Measurements from ENCODE around the gene KRTAP5-5.
"Not testable (repeated sequence)": the region's sequence is repeated elsewhere in the genome, so short reads cannot be mapped to it uniquely, and the experiment has no call there.

KRTAP5-5 gene

GRCh38 chr11:1629326-1630185 is at the start of gene KRTAP5-5:
TSS of gene KRTAP5-5 (plus strand) at chr11:1629775. CDS start at chr11:1629841, 66 bp downstream.
- no peak for DNase-seq (ENCODE audit: low spot score in 2 of 2)
- Mint-ChIP-seq H3K27ac (ENCODE audit: low read depth) (no peak within 1 kb of the TSS), H3K4me3 (no peak within 1 kb of the TSS), H3K27me3 (peaks cover 34% of the 10 kb centered on the region), H3K9me3 (no peaks in the 10 kb centered on the region), H3K4me1 (peaks cover 9% of the 10 kb centered on the region), H3K36me3 (ENCODE audit: insufficient read depth) (peaks cover 1% of the 10 kb centered on the region)
- no peak for ATAC-seq (replicated peaks; ENCODE audit: extremely low read depth, poor library complexity, severe bottlenecking)

- Mint-ChIP-seq H3K36me3 (ENCODE audit: insufficient read depth) (no peaks in the 10 kb centered on the region), H3K27ac (ENCODE audit: low read depth) (no peak overlapping the region), H3K27me3 (no peaks in the 10 kb centered on the region), H3K9me3 (no peaks in the 10 kb centered on the region), H3K4me3 (no peak overlapping the region), H3K4me1 (peaks cover 7% of the 10 kb centered on the region)
- no peak for DNase-seq (ENCODE audit: low spot score in 2 of 2)
- ATAC-seq (replicated peaks; ENCODE audit: extremely low read depth, poor library complexity, severe bottlenecking) = no peak
Measured at GRCh38 chr11:1581976-1582375, 47.6 kb upstream of the KRTAP5-5 start.

- not testable (repeated sequence) for H3K4me1 Mint-ChIP-seq; DNase-seq (ENCODE audit: low spot score in 2 of 2); H3K27me3 Mint-ChIP-seq; H3K27ac Mint-ChIP-seq (ENCODE audit: low read depth); ATAC-seq (replicated peaks; ENCODE audit: extremely low read depth, poor library complexity, severe bottlenecking); H3K9me3 Mint-ChIP-seq; H3K36me3 Mint-ChIP-seq (ENCODE audit: insufficient read depth); H3K4me3 Mint-ChIP-seq
Measured at GRCh38 chr11:1582909-1583308, 46.7 kb upstream of the KRTAP5-5 start.

- H3K27me3 Mint-ChIP-seq; DNase-seq (ENCODE audit: low spot score in 2 of 2); H3K36me3 Mint-ChIP-seq (ENCODE audit: insufficient read depth); ATAC-seq (replicated peaks; ENCODE audit: extremely low read depth, poor library complexity, severe bottlenecking); H3K27ac Mint-ChIP-seq (ENCODE audit: low read depth); H3K9me3 Mint-ChIP-seq; H3K4me3 Mint-ChIP-seq: not testable (repeated sequence)
- peaks cover 21% of the 10 kb centered on the region for H3K4me1 Mint-ChIP-seq
Measured at GRCh38 chr11:1584661-1585370, 44.8 kb upstream of the KRTAP5-5 start, which contains the start of gene KRTAP5-1. TSS of gene KRTAP5-1 (minus strand) at chr11:1585283. CDS start at chr11:1585249, 34 bp downstream.

GRCh38 chr11:1586699-1587098 is 42.9 kb upstream of the KRTAP5-5 start:
- no peaks in the 10 kb centered on the region for H3K27me3 Mint-ChIP-seq
- H3K27ac Mint-ChIP-seq (ENCODE audit: low read depth) = no peak overlapping the region
- DNase-seq (ENCODE audit: low spot score in 2 of 2) (no peak), ATAC-seq (replicated peaks; ENCODE audit: extremely low read depth, poor library complexity, severe bottlenecking) (no peak)
- peaks cover 21% of the 10 kb centered on the region for H3K4me1 Mint-ChIP-seq
- no peak overlapping the region for H3K4me3 Mint-ChIP-seq
- no peaks in the 10 kb centered on the region for H3K36me3 Mint-ChIP-seq (ENCODE audit: insufficient read depth)
- H3K9me3 Mint-ChIP-seq = no peaks in the 10 kb centered on the region

- peak; percentile 56 for ATAC-seq (replicated peaks; ENCODE audit: extremely low read depth, poor library complexity, severe bottlenecking)
- not testable (repeated sequence) for H3K9me3 Mint-ChIP-seq; H3K27me3 Mint-ChIP-seq; DNase-seq (ENCODE audit: low spot score in 2 of 2); H3K36me3 Mint-ChIP-seq (ENCODE audit: insufficient read depth)
- Mint-ChIP-seq H3K27ac (ENCODE audit: low read depth) (peak overlapping the region; percentile 90), H3K4me1 (peaks cover 14% of the 10 kb centered on the region), H3K4me3 (peak overlapping the region; percentile 67)
Measured at GRCh38 chr11:1589191-1589963, 40.2 kb upstream of the KRTAP5-5 start.

- no peaks in the 10 kb centered on the region for H3K9me3 Mint-ChIP-seq
- no peak overlapping the region for H3K4me3 Mint-ChIP-seq
- peaks cover 13% of the 10 kb centered on the region for H3K4me1 Mint-ChIP-seq
- H3K27ac Mint-ChIP-seq (ENCODE audit: low read depth) = no peak overlapping the region
- ATAC-seq (replicated peaks; ENCODE audit: extremely low read depth, poor library complexity, severe bottlenecking) (no peak), DNase-seq (ENCODE audit: low spot score in 2 of 2) (no peak)
- H3K36me3 Mint-ChIP-seq (ENCODE audit: insufficient read depth) = no peaks in the 10 kb centered on the region
- H3K27me3 Mint-ChIP-seq = peaks cover 6% of the 10 kb centered on the region
Measured at GRCh38 chr11:1589996-1590395, 39.6 kb upstream of the KRTAP5-5 start.

DNA sequence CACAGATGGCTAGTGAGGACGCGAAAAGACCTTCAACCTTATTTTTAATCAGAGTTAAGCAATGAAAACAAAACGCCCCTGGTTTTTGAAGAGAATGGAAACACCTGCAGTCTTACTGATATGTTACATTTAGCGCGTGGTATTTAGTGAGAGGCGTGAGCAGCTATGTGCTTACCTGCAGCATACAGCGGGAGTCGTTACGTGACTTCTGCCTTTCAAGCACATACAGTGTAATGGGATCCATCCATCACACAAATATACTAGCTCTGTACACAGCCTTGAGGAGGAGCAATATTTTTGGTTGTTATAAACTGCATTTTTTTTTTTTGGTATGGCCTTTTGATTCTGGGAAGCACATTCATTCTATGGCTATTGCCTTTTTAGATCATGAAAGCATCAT is 36.9 kb upstream of the KRTAP5-5 start:
- no peak for DNase-seq (ENCODE audit: low spot score in 2 of 2)
- Mint-ChIP-seq H3K27ac (ENCODE audit: low read depth) (no peak overlapping the region), H3K27me3 (peaks cover 32% of the 10 kb centered on the region), H3K9me3 (no peaks in the 10 kb centered on the region), H3K36me3 (ENCODE audit: insufficient read depth) (no peaks in the 10 kb centered on the region), H3K4me3 (no peak overlapping the region), H3K4me1 (peaks cover 22% of the 10 kb centered on the region)
- no peak for ATAC-seq (replicated peaks; ENCODE audit: extremely low read depth, poor library complexity, severe bottlenecking)

GRCh38 chr11:1595994-1596575 is 33.5 kb upstream of the KRTAP5-5 start:
- H3K27ac Mint-ChIP-seq (ENCODE audit: low read depth); DNase-seq (ENCODE audit: low spot score in 2 of 2); H3K4me3 Mint-ChIP-seq; H3K4me1 Mint-ChIP-seq; ATAC-seq (replicated peaks; ENCODE audit: extremely low read depth, poor library complexity, severe bottlenecking); H3K9me3 Mint-ChIP-seq; H3K36me3 Mint-ChIP-seq (ENCODE audit: insufficient read depth): not testable (repeated sequence)
- H3K27me3 Mint-ChIP-seq = peaks cover 53% of the 10 kb centered on the region

- H3K4me3 Mint-ChIP-seq = not testable (repeated sequence)
Measured at GRCh38 chr11:1596576-1597121, 32.9 kb upstream of the KRTAP5-5 start.

DNA sequence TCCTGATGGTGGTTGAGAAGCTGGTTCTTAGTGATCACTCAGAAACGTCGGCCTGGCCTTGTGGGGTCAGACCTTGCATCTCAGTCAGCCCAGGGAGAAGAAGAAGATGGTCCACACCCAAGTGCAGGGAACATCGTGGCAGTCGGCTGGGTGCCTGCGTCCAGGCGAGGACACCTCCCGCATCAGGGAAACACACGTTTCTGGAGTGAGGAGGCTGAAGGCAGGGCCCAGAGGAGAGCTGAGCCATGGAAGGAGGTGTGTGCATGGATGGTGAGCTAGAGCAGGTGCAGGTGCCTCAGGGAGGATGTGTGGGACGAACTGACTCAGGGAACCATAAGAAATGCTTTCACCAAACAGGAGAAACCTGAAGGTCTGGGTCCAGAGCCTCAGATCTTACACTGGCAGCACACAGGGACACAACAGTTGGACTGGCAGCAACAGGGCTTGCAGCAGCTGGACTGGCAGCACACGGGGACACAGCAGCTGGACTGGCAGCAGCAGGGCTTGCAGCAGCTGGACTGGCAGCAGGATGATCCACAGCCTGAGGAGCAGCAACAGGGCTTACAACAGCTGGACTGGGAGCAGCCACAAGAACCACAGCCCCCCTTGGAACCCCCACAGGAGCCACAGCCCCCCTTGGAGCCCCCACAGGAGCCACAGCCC is 32.1 kb upstream of the KRTAP5-5 start:
- H3K4me3 Mint-ChIP-seq = no peak overlapping the region
- no peak overlapping the region for H3K27ac Mint-ChIP-seq (ENCODE audit: low read depth)
- H3K36me3 Mint-ChIP-seq (ENCODE audit: insufficient read depth) = no peaks in the 10 kb centered on the region
- H3K4me1 Mint-ChIP-seq = peaks cover 8% of the 10 kb centered on the region
- H3K9me3 Mint-ChIP-seq = no peaks in the 10 kb centered on the region
- ATAC-seq (replicated peaks; ENCODE audit: extremely low read depth, poor library complexity, severe bottlenecking) (no peak), DNase-seq (ENCODE audit: low spot score in 2 of 2) (no peak)
- peaks cover 62% of the 10 kb centered on the region for H3K27me3 Mint-ChIP-seq

More at GRCh38 chr11:1596576-1597121, 32.9 kb upstream of the KRTAP5-5 start:
- not testable (repeated sequence) for H3K4me1 Mint-ChIP-seq; H3K9me3 Mint-ChIP-seq; ATAC-seq (replicated peaks; ENCODE audit: extremely low read depth, poor library complexity, severe bottlenecking); DNase-seq (ENCODE audit: low spot score in 2 of 2); H3K36me3 Mint-ChIP-seq (ENCODE audit: insufficient read depth); H3K27ac Mint-ChIP-seq (ENCODE audit: low read depth)
- peaks cover 55% of the 10 kb centered on the region for H3K27me3 Mint-ChIP-seq
